ENCODE measurements around the gene ZNF460. TPM values are rescaled to one million over a fixed set of nuclear protein-coding genes. Genes with fewer than 3 reads are reported as not detected.

The ZNF460 gene
- total RNA-seq (2013), result 22.4 TPM
- polyA plus RNA-seq, result 1 to 10 TPM; 2.8 to 4.5 (median 3.5) TPM
- 33.5 and 39.1 TPM in 2 replicates for polyA minus RNA-seq
- 32.4 to 115 (median 65.7) reads per million in 11 experiments for total RNA-seq

DNA sequence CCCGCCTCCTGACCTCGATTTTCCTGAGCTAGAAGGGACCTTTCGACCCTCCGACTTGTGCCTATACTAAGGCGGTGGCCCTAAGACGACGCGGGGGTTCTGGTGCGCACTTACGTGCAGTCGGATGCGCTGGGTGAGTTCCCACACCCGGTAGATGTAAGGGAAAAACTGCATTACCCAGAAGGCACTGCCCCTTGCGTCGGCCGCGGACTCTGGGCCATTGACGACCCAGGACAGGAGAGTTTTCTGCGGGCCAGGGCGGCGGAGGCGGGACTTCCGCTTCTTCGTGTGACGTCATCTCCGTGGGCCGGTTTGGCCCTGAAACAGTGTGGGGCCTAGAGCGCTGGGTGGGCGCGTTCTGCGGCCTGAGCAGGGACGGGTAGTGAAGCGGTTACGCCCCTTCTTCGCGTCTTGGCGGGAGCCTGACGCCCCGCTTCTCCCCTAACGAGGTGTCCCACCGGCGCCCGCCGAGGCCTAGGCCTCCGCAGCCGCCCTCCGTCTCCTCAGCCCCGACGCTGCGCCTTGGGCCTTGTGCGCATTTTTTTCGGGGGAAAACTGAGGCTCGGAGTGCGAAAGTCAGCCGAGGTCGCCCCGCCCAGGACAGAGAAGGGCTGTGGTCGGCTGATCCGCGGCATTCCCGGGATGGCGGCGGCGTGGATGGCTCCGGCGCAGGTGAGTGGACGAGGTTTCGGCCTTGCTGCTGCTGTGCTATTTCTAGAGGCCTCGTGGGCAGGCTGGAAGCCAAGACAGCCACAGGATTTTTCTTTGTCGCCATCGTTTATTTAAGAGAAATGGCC lies at the start of gene ZNF460:
TSS of gene ZNF460 (plus strand) at position 321 of the 797 bp plus-strand sequence. CDS start at position 643, 322 bp downstream.
- DNase-seq, result peak; percentile 95 to 96 (median 96)
- Mint-ChIP-seq H3K36me3 (peaks cover 19 to 27% of the 10 kb centered on the region in 2 donors), H3K27me3 (ENCODE audit: low read depth in 3 of 3) (peaks cover 0 to 3% (median 0%) of the 10 kb centered on the region in 3 donors), H3K4me1 (peaks cover 18% of the 10 kb centered on the region), H3K4me3 (no peak within 1 kb of the TSS), H3K9me3 (peaks cover 0 to 2% (median 0%) of the 10 kb centered on the region in 7 donors), H3K27ac (no peak within 1 kb of the TSS)
- H4K20me1 ChIP-seq (ENCODE audit: insufficient read depth, low read length), result peaks cover 4% of the 10 kb centered on the region
- peaks cover 18 to 26% of the 10 kb centered on the region in 2 donors for H3K4me1 ChIP-seq (ENCODE audit: control insufficient read depth in 1 of 2, insufficient read depth in 2 of 2, low read length in 2 of 2)
- H3K27ac ChIP-seq (ENCODE audit: low read depth in 1 of 2, low read length in 2 of 2), result peak within 1 kb of the TSS; percentile 95
- TF ChIP-seq CTCF (IDR thresholded peaks at IDR 0.05), result peak; percentile 11
- peak within 1 kb of the TSS; percentile 99 for H3K9ac ChIP-seq (ENCODE audit: insufficient read depth, low read length, poor library complexity, severe bottlenecking)
- under 1% methylated on average over 69 of the region's 71 CpGs for WGBS (ENCODE audit: insufficient coverage)
- H3K79me2 ChIP-seq (ENCODE audit: insufficient read depth, low read length), result peaks cover 50% of the 10 kb centered on the region
- H3K4me3 ChIP-seq (replicated peaks in 1 of 3; ENCODE audit: low read depth in 2 of 3, low read length in 3 of 3), result peak within 1 kb of the TSS; percentile 80 to 87 (median 85)
- no peaks in the 10 kb centered on the region for H3K27me3 ChIP-seq (ENCODE audit: control insufficient read depth in 2 of 2, insufficient read depth in 2 of 2, low read length in 2 of 2)
- H3K36me3 ChIP-seq (replicated peaks in 1 of 2; ENCODE audit: control insufficient read depth in 1 of 2, insufficient read depth in 2 of 2, low read length in 2 of 2), result peaks cover 15 to 16% of the 10 kb centered on the region in 2 donors
- intact Hi-C loops (cut with micrococcal nuclease), result loop anchor here in 1 of 2 donors (2.0 to 5.0 kb wide), 2 partner anchors 37 to 70 kb away; partner anchors contain the start of gene ZNF304
- no peaks in the 10 kb centered on the region for H3K9me3 ChIP-seq (replicated peaks in 1 of 2; ENCODE audit: control insufficient read depth in 1 of 2, insufficient read depth in 1 of 2, low read length in 2 of 2)
- peak within 1 kb of the TSS; percentile 87 for H3K4me2 ChIP-seq (replicated peaks; ENCODE audit: extremely low read depth, low read length, poor library complexity, severe bottlenecking)
- H2AFZ ChIP-seq (ENCODE audit: insufficient read depth, low read depth, low read length, poor library complexity, severe bottlenecking), result peak within 1 kb of the TSS; percentile 86

DNA sequence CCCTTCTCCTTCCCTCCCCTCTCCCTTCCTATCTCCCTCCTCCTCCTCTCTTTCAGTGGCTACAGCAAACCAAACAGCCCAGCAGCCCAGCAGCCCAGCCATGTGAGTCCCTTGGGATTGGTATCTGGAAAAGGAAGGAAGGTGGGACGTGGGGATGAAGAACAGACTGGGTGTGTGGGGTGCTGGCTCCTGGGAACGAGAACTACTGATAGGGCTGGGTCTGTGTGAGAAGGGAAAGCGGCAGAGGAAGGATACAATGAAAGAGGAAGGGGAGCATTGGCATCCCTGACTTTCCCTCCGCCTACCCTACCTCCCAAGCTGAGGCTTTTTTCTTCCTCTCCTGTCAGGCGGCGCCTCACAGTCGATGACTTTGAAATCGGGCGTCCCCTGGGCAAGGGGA lies 48.6 kb upstream of the ZNF460 start:
- WGBS (ENCODE audit: insufficient coverage), result 80% methylated on average over 3 of the region's 9 CpGs
- H4K20me1 ChIP-seq (ENCODE audit: insufficient read depth, low read length), result no peaks in the 10 kb centered on the region
- H3K27ac Mint-ChIP-seq, result no peak overlapping the region
- no peaks in the 10 kb centered on the region for H3K27me3 ChIP-seq (ENCODE audit: control insufficient read depth in 2 of 2, insufficient read depth in 2 of 2, low read length in 2 of 2)
- peaks cover 2% of the 10 kb centered on the region for H3K4me1 Mint-ChIP-seq
- no peak overlapping the region for H3K27ac ChIP-seq (ENCODE audit: low read depth in 1 of 2, low read length in 2 of 2)
- no peak for TF ChIP-seq CTCF (IDR thresholded peaks at IDR 0.05)
- H3K27me3 Mint-ChIP-seq (ENCODE audit: low read depth in 3 of 3), result peaks cover 0 to 1% (median 1%) of the 10 kb centered on the region in 3 donors
- no peaks in the 10 kb centered on the region for H3K4me1 ChIP-seq (ENCODE audit: control insufficient read depth in 1 of 2, insufficient read depth in 2 of 2, low read length in 2 of 2)
- no peak overlapping the region for H3K4me3 ChIP-seq (replicated peaks in 1 of 3; ENCODE audit: low read depth in 2 of 3, low read length in 3 of 3)
- H3K36me3 ChIP-seq (replicated peaks in 1 of 2; ENCODE audit: control insufficient read depth in 1 of 2, insufficient read depth in 2 of 2, low read length in 2 of 2), result no peaks in the 10 kb centered on the region
- no peak overlapping the region for H2AFZ ChIP-seq (ENCODE audit: insufficient read depth, low read depth, low read length, poor library complexity, severe bottlenecking)
- no peak overlapping the region for H3K9ac ChIP-seq (ENCODE audit: insufficient read depth, low read length, poor library complexity, severe bottlenecking)
- peaks cover 0 to 17% of the 10 kb centered on the region in 2 donors for H3K9me3 ChIP-seq (replicated peaks in 1 of 2; ENCODE audit: control insufficient read depth in 1 of 2, insufficient read depth in 1 of 2, low read length in 2 of 2)
- peaks cover 9 to 38% (median 23%) of the 10 kb centered on the region in 7 donors for H3K9me3 Mint-ChIP-seq
- intact Hi-C loops (cut with micrococcal nuclease), result no loop called here
- H3K4me3 Mint-ChIP-seq, result no peak overlapping the region
- no peak for DNase-seq
- no peaks in the 10 kb centered on the region for H3K79me2 ChIP-seq (ENCODE audit: insufficient read depth, low read length)
- H3K4me2 ChIP-seq (replicated peaks; ENCODE audit: extremely low read depth, low read length, poor library complexity, severe bottlenecking), result no peak overlapping the region
- H3K36me3 Mint-ChIP-seq, result no peaks in the 10 kb centered on the region
